NCI-H524 (cell line): ENCODE measurements around the gene CORO7.

ENCODE experiments used
- DNase-seq, 2 experiments: peaks; one replicate each; lab custom pipeline; 2025; lab: John Stamatoyannopoulos, UW

CORO7 gene

GRCh38 chr16:4371357-4372000 is 44.9 kb downstream of the CORO7 start, which contains the start of gene VASN:
Gene VASN (plus strand): TSS chr16:4371848. CDS start chr16:4380878, 9,030 bp downstream.
- peak in 1 of 2 experiments; percentile 49 for DNase-seq

- DNase-seq = no peak
Observed at GRCh38 chr16:4370570-4371356, 45.6 kb downstream of the CORO7 start.

DNA sequence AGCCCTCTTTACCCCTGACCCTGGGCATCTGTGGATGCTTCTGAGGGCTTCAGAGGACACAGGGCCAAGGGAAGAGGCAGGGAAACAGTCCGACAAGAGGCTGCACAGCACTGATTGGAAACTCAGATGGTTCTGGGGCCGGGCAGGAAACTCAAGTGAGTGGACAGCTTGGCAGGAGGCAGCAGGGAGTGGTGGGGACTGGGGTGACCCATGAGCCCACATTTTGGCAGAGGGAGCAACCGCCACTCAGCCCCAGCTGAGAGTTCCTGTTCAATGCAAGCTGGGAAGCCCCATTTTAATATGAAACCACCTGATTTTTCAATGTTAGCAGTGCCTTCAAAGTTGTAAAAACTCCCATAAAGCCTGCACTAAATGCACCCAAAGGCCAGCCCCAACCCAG is 46.2 kb downstream of the CORO7 start:
- DNase-seq = no peak

GRCh38 chr16:4369007-4369733 is 47.2 kb downstream of the CORO7 start:
- DNase-seq = no peak

DNA sequence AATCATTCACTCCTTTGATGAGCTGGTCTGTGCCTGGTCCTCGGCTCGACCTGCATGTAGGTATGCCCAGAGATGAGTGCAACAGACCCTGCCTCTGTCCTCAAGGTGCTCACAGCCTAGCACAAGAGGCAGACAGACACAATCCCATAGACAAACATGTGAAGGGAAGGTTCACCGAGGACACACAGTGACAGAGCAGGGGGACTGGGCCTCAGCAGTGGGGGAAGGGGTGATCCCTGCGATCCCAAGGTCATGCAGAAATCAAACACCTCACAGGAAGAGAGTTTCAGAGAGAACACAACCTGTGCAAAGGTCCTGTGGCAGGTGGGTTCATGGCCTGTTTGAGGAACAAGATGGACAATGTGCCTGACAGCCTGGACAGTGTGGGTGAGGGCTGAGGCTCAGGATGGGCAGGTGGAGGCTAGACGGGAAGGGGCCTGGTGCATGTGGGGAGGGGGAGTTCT is 49.0 kb downstream of the CORO7 start:
- no peak for DNase-seq

DNA sequence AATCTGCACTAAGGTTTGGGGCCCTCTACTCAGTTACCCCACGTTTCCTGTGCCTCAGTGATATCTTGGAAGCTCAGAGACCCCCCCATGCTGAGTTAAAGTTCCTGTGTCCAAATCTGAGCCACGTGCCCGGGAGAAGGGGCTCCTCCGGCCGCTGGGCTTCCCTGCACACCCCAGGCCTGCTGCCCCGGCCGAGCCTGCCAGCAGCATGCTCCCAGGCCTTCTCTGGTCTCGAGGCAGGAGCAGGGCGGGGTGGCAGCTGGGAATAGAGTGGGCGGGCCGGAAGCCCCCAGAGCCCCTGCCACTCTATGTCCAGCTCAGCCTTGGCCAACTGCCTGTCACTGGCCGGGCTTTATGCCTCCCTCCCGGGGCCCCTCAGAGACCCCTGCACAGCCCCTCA is 50.4 kb downstream of the CORO7 start:
- DNase-seq = no peak

- DNase-seq = no peak
Observed at GRCh38 chr16:4365615-4366014, 50.8 kb downstream of the CORO7 start.

DNA sequence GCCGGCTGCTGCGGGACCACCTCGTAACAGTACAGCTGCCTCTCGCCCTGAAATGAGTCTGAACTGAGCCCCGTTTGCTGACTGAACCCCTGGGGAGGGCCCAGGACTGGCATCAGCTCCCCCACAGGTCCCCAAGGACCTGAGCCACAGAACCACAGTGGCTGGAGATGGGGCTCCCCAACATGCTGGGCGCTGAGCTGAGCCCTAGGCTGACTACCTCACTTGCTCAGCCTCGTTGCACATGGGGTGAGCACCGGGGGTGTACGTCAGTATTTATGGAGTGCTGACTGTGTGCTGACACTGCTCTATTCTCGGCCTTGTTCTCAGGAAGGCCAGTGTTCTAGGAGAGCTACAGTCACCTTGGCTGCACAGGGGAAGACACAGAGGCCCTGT is 51.4 kb downstream of the CORO7 start:
- DNase-seq = no peak

DNA sequence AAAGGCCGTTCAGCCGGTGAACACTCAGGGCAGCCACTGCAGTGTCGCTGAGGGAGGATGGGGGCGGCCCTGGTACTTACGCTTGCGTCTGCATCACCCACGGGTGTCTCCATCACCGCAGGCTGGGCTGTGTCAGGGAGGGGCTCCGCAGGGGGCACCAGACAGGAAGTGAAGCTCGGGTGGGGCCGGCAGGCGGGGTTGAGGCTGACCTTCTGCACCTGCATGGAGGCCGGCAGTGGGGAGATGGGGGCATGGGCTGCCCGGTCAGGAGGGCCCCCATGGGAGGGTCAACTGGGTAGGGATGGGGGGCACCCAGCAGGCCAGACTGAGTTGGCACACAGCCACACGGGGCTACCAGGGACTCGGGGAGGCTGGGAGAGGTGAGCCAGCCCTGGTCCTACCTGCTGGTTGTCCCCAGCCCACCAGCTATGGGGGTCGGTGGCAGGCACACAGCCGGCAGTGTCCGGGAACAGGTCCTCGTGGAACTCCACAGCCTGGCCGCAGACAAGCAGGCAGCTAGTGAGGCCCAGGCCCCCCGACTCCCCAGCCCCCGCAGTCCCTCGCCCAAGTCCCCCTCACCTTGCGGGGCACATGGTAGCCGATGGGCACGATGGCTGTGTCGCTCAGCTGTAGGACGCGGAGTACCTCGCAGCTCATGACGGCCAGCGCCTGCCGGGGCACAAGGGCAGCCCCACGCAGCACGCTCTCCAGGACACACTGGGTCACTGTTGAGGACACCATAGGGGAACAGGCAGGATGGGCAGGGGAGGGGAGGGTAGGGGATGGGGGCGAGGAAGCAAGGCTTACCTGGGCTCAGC is 52.0 kb downstream of the CORO7 start:
- no peak for DNase-seq

GRCh38 chr16:4362476-4363135 is 53.8 kb downstream of the CORO7 start:
- DNase-seq = no peak

- no peak for DNase-seq
Observed at GRCh38 chr16:4361944-4362311, 54.5 kb downstream of the CORO7 start.

GRCh38 chr16:4361033-4361943 is 55.1 kb downstream of the CORO7 start:
- no peak for DNase-seq

DNA sequence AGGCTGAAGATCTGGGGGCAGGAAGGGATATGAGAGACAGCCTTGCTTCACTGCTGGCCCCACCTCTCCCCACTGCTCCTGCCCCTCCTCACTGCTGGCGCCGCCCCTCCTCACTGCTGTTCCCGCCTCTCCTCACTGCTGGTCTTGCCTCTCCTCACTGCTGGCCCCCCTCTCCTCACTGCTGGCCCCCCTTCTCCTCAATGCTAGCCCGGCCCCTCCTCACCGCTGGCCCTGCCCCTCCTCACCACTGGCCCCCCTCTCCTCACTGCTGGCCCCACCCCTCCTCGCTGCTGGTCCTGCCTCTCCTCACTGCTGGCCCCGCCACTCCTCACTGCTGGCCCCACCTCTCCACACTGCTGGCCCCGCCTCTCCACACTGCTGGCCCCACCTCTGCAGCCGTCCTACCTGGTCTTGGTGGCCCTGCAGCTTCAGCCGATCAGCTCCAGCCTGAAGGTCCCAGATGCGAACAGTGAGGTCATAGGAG is 55.8 kb downstream of the CORO7 start:
- no peak for DNase-seq

DNA sequence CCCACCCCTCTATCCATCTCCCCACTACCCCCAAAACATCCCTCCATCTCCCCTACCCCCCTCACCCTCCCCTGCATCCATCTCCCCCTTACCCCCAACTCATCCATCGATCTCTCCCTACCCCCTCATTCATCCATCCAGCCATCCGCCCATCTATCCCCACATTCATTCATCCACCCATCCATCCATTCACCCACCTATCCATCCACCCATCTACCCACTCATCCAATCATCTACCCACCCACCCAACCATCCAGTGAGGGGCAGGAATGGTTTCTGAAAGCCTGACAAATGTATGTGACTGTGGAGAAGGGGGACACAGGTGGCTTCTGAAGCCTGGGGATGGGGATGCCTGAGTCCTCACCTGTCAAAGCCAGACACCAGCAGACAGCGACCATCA is 56.5 kb downstream of the CORO7 start:
- no peak for DNase-seq

GRCh38 chr16:4358831-4359561 is 57.4 kb downstream of the CORO7 start:
- peak in 1 of 2 experiments; percentile 19 for DNase-seq

GRCh38 chr16:4358236-4358635 is 58.2 kb downstream of the CORO7 start:
- no peak for DNase-seq

DNA sequence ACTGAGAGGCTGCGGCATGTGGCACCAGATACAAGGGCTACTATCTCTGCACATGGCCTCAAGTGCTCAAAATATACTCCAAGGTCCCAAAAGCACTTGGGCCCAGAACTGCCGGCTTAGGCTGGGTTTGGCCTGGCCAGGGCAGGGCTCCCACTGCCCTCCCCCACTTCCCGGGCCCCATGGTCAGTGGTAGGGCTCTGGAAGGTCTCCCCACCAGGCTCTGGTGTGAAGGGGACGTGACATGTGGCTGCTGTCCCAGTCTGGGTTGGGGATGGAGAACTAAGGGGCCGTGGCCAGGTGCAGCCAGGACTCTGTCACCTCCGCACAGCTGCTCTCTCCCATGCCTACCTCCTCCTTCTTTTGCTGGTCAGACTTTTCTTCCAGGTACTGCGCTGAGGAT is 59.6 kb downstream of the CORO7 start:
- DNase-seq = no peak

DNA sequence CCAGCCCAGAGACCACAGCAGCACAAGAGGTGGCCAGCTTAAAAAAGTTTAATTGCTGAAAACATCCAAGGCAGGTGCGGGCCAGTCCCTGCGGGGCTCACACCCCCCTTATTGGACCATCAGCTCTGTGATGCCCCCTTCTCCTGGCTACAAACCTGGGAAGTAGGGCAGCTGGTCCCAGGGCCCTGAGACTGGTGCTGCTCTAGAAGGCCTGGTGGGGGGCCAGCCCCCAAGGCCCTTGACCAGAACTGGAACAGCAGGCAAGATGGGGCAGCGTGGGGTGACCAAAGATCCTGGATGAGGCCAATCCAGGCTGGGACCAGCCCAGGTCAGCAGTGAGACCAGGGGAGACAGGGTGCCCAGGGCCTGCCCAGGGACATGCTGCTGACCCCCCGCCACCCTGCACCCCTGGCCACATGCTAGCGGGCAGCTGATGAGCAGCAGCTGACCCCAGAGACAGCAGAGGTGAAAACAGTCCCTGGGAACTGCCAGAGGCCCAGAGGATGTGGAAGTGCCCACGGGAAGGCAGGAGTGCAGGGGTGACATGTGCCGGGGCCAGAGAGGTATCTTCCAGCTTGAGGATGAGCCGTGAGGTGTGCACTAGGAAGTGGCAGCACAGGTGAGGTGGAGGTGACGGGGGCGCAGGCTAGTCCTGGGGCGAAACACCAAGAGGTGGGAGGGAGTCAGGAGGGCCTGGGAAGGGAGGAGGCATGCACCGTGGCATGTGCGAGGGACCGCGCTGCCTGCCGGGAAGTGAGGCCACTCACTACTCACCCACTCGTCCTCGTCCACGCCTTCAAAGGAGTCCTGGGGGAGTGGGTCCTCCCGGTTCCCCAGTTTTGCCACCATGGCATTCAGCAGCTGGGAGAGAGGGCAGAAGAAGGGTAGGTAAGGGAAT is 61.6 kb downstream of the CORO7 start:
- no peak for DNase-seq
